Right lobe of liver (tissue), 4 donors: Measurements from ENCODE around the gene PCSK7.

Experiments
- POLR2A ChIP-seq: fragments of 450-650 bp; IDR thresholded peaks from one replicate; pipeline ENCODE4 v1.6.1; 2017; ENCODE audit warnings: antibody characterized with exemption, mild to moderate bottlenecking
- TF ChIP-seq, protein P1 (sequence below), 4 donors: fragments of 200-600 bp in 3 of 4; fragments of 450-650 bp in 1 of 4; IDR thresholded peaks; one replicate each; pipeline versions ENCODE4 v1.5.1 to v1.8.0; 2016 to 2022; ENCODE audit warnings: antibody characterized with exemption in 4 of 4, mild to moderate bottlenecking in 2 of 4
- donor health status: DM: no; HTN: no; CAD: no.
- donor health status: DM: no; HTN: no; CAD: no.
- donor health status: DM: no; HTN: yes; CAD: no.

DNA sequence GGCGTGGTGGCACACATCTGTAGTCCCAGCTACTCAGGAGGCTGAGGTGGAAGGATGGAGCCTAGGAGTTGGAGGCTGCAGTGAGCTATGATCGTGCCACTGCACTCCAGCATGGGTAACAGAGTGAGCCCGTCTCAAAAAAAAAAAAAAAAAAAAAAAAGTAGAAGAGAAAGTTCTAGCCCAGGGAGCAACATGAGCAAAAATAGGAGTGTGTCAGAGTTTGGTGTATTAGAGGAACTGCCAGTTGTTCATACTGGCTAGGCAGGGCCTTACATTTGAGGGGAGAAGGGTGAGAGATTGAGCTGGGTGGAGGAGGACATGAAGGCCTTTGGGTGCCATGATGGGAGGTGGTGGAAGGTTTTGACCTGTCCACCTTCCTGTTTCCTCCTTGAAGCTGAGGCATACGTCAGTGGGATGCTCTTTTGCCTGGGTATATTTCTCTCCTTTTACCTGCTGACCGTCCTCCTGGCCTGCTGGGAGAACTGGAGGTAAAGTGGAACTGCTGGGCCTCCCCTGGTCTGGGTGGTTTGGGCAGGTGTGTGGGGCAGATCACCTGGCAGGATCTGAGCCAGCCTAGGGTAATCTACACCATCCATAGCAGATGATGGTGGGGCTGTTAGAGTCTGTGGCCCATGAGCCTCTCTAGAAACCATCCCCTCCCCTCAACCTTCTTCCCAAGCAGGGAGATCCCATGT lies 46.0 kb downstream of the PCSK7 start:
- TF ChIP-seq POLR2A = no peak
- TF ChIP-seq, protein P1, sequence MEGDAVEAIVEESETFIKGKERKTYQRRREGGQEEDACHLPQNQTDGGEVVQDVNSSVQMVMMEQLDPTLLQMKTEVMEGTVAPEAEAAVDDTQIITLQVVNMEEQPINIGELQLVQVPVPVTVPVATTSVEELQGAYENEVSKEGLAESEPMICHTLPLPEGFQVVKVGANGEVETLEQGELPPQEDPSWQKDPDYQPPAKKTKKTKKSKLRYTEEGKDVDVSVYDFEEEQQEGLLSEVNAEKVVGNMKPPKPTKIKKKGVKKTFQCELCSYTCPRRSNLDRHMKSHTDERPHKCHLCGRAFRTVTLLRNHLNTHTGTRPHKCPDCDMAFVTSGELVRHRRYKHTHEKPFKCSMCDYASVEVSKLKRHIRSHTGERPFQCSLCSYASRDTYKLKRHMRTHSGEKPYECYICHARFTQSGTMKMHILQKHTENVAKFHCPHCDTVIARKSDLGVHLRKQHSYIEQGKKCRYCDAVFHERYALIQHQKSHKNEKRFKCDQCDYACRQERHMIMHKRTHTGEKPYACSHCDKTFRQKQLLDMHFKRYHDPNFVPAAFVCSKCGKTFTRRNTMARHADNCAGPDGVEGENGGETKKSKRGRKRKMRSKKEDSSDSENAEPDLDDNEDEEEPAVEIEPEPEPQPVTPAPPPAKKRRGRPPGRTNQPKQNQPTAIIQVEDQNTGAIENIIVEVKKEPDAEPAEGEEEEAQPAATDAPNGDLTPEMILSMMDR (IDR thresholded peaks at IDR 0.05) = no peak
